ENCODE results near the gene MARCHF2.
A peak's percentile ranks its signal among the peaks of the same experiment; 100 is the strongest.
"Not testable (repeated sequence)": the region's sequence is repeated elsewhere in the genome, so short reads cannot be mapped to it uniquely, and the experiment has no call there.

Gene MARCHF2

GRCh38 chr19:8413629-8413995, 507 bp downstream of the MARCHF2 start:
- no peak for DNase-seq

- no peak for DNase-seq
These were observed 3.7 kb downstream of the MARCHF2 start for GRCh38 chr19:8416796-8417195.

GRCh38 chr19:8421484-8422461, 8.7 kb downstream of the MARCHF2 start:
- DNase-seq, result no peak

GRCh38 chr19:8423817-8424223, 10.7 kb downstream of the MARCHF2 start:
- DNase-seq, result no peak

- not testable (repeated sequence) for DNase-seq
These were observed 12.2 kb downstream of the MARCHF2 start for GRCh38 chr19:8425331-8425730.

GRCh38 chr19:8426283-8426682, 13.2 kb downstream of the MARCHF2 start:
- DNase-seq, result no peak

- DNase-seq, result no peak
These were observed 15.9 kb downstream of the MARCHF2 start for GRCh38 chr19:8429044-8429443.

- DNase-seq, result no peak
These were observed 16.7 kb downstream of the MARCHF2 start for GRCh38 chr19:8429826-8430225.

GRCh38 chr19:8430650-8431049, 17.5 kb downstream of the MARCHF2 start:
- no peak for DNase-seq

GRCh38 chr19:8438236-8438635, 25.1 kb downstream of the MARCHF2 start:
- no peak for DNase-seq

- no peak for DNase-seq
These were observed 28.8 kb downstream of the MARCHF2 start for GRCh38 chr19:8441725-8442544.

GRCh38 chr19:8444140-8444676, 31.1 kb downstream of the MARCHF2 start:
- not testable (repeated sequence) for DNase-seq

GRCh38 chr19:8444677-8445487, 31.8 kb downstream of the MARCHF2 start, which contains the start of gene HNRNPM:
TSS of gene HNRNPM (plus strand) at chr19:8444975. CDS start at chr19:8444999, 24 bp downstream.
- DNase-seq, result peak; percentile 99 to 100 (median 100)

- DNase-seq, result peak in 2 of 4 experiments; percentile 17 to 24
These were observed 32.4 kb downstream of the MARCHF2 start for GRCh38 chr19:8445488-8446001.

GRCh38 chr19:8446061-8446709, 33.1 kb downstream of the MARCHF2 start:
- no peak for DNase-seq

- DNase-seq, result no peak
These were observed 36.7 kb downstream of the MARCHF2 start for GRCh38 chr19:8449830-8450229.

- DNase-seq, result no peak
These were observed 38.3 kb downstream of the MARCHF2 start for GRCh38 chr19:8451377-8451776.

- no peak for DNase-seq
These were observed 38.8 kb downstream of the MARCHF2 start for GRCh38 chr19:8451885-8452284.

GRCh38 chr19:8452446-8453123, 39.5 kb downstream of the MARCHF2 start:
- DNase-seq, result no peak

- no peak for DNase-seq
These were observed 40.5 kb downstream of the MARCHF2 start for GRCh38 chr19:8453616-8454015.

- no peak for DNase-seq
These were observed 41.1 kb downstream of the MARCHF2 start for GRCh38 chr19:8454218-8454617.

Data from activated naive CD4-positive, alpha-beta T cell (primary cell).